Uterus (tissue), 4 donors: ENCODE measurements around the gene KMT2C. TPM values are rescaled to one million over a fixed set of nuclear protein-coding genes. Genes with fewer than 3 reads are reported as not detected.
"Not testable (repeated sequence)": the region's sequence is repeated elsewhere in the genome, so short reads cannot be mapped to it uniquely, and the experiment has no call there.

Experiments
- DNase-seq, 2 donors: peaks; one replicate each; pipeline ENCODE4 v3.0.0-alpha.2; 2019 to 2020
- H3K27ac ChIP-seq, 2 donors: fragments of 200-600 bp; sonication (generic); 1 replicate in 1 of 2; 2 replicates in 1 of 2; pipeline ENCODE4 v1.5.1; 2016 to 2018
- H3K27me3 ChIP-seq, 2 donors: fragments of 200-600 bp; sonication (generic); one replicate each; pipeline ENCODE4 v1.5.1; 2018 to 2019; ENCODE audit warnings: control low read depth in 1 of 2
- H3K36me3 ChIP-seq, 2 donors: fragments of 200-600 bp; sonication (generic); one replicate each; pipeline ENCODE4 v1.5.1; 2019; ENCODE audit warnings: control low read depth in 1 of 2
- H3K4me1 ChIP-seq, 2 donors: fragments of 200-600 bp; sonication (generic); one replicate each; pipeline ENCODE4 v1.5.1; 2018 to 2019; ENCODE audit warnings: control low read depth in 1 of 2
- H3K4me3 ChIP-seq, 2 donors: fragments of 200-600 bp; sonication (generic); 1 replicate in 1 of 2; 2 replicates in 1 of 2; pipeline ENCODE4 v1.5.1; 2018 to 2019; ENCODE audit warnings: mild to moderate bottlenecking in 1 of 2
- H3K9me3 ChIP-seq, 2 donors: fragments of 200-600 bp; sonication (generic); one replicate each; pipeline ENCODE4 v1.5.1; 2019; ENCODE audit warnings: control low read depth in 1 of 2
- POLR2A ChIP-seq, 2 donors: fragments of 450-650 bp; IDR thresholded peaks; one replicate each; pipeline ENCODE4 v1.6.1; 2016; ENCODE audit warnings: antibody characterized with exemption in 2 of 2, mild to moderate bottlenecking in 1 of 2, moderate library complexity in 1 of 2
- intact Hi-C: fragments of 100-400 bp; cut with DNase I; formaldehyde crosslinking; loops from one replicate; pipeline ENCODE4 v1.15.1; 2023; ENCODE audit warnings: low total_unique reads
- total RNA-seq, 4 donors: library from RNA; depleted of rRNA in 3 of 4; stranded (reverse); fragments of >200 nt in 3 of 4; gene quantifications; one replicate each; pipeline versions ENCODE4 v1.1.0 to v1.2.4, GENCODE V29; 2014 to 2023
- TF ChIP-seq, protein P1 (sequence below), 4 experiments: fragments of 200-600 bp in 2 of 4; fragments of 450-650 bp in 2 of 4; sonication (generic) in 2 of 4; IDR thresholded peaks; one replicate each; pipeline ENCODE4 v1.5.1; 2016 to 2019; ENCODE audit warnings: antibody characterized with exemption in 4 of 4, mild to moderate bottlenecking in 2 of 4, moderate library complexity in 1 of 4
- donor health status: DM: yes; HTN: yes; CAD: no.

Gene KMT2C
- total RNA-seq, 4 donors from 2014 or later: 30.5 to 177 (median 90.0) TPM

DNA sequence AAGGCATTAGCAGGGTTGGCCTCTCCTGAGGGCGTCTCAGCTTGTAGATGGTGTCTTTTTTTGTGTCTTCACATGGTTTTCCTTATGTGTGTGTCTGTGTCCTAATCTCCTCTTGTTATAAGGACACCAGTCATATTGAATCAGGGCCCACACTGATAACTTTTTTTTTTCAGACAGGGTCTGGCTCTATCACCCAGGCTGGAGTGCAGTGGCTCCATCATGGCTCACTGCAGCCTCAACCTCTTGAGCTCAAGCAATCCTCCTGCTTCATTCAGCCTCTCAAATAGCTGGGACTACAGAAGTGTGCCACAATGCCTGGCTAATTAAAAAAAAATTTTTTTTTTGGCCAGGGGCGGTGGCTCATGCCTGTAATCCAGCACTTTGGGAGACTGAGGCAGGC, 41.3 kb upstream of the KMT2C start:
- intact Hi-C loops: no loop called here

DNA sequence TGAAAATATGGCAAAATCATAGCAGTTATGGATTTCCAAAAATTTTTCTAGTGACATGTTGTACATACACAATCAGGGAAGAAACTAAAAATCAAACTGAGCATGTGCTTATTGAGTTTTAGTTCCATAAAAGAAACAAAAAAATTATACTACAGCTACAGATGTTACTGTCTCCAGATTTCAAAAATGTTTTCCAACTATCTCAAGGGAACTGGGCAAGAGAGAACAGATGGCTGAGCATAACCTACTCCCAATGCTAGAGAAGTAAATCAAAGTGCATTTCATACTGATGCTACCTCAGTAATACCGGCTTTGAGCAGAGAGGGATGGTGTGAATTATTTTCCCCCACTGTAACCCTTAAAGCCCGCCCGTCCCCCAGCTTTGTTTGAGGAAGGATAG, 40.7 kb upstream of the KMT2C start:
- no peak for DNase-seq
- H3K4me1 ChIP-seq: no peaks in the 10 kb centered on the region
- H3K36me3 ChIP-seq: no peaks in the 10 kb centered on the region
- intact Hi-C loops: no loop called here
- no peak overlapping the region for H3K27ac ChIP-seq
- no peaks in the 10 kb centered on the region for H3K27me3 ChIP-seq
- no peak overlapping the region for H3K4me3 ChIP-seq
- H3K9me3 ChIP-seq: no peaks in the 10 kb centered on the region
- TF ChIP-seq POLR2A (IDR thresholded peaks at IDR 0.05): no peak
- TF ChIP-seq, protein P1, sequence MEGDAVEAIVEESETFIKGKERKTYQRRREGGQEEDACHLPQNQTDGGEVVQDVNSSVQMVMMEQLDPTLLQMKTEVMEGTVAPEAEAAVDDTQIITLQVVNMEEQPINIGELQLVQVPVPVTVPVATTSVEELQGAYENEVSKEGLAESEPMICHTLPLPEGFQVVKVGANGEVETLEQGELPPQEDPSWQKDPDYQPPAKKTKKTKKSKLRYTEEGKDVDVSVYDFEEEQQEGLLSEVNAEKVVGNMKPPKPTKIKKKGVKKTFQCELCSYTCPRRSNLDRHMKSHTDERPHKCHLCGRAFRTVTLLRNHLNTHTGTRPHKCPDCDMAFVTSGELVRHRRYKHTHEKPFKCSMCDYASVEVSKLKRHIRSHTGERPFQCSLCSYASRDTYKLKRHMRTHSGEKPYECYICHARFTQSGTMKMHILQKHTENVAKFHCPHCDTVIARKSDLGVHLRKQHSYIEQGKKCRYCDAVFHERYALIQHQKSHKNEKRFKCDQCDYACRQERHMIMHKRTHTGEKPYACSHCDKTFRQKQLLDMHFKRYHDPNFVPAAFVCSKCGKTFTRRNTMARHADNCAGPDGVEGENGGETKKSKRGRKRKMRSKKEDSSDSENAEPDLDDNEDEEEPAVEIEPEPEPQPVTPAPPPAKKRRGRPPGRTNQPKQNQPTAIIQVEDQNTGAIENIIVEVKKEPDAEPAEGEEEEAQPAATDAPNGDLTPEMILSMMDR (IDR thresholded peaks at IDR 0.05): no peak

More for the DNA sequence above, 41.3 kb upstream of the KMT2C start:
- Histone ChIP-seq H3K4me1 (no peaks in the 10 kb centered on the region), H3K9me3 (no peaks in the 10 kb centered on the region), H3K4me3 (no peak overlapping the region), H3K36me3 (no peaks in the 10 kb centered on the region), H3K27ac (no peak overlapping the region), H3K27me3 (no peaks in the 10 kb centered on the region)
- DNase-seq: no peak
- no peak for TF ChIP-seq POLR2A (IDR thresholded peaks at IDR 0.05)
- TF ChIP-seq, protein P1 (IDR thresholded peaks at IDR 0.05): no peak

DNA sequence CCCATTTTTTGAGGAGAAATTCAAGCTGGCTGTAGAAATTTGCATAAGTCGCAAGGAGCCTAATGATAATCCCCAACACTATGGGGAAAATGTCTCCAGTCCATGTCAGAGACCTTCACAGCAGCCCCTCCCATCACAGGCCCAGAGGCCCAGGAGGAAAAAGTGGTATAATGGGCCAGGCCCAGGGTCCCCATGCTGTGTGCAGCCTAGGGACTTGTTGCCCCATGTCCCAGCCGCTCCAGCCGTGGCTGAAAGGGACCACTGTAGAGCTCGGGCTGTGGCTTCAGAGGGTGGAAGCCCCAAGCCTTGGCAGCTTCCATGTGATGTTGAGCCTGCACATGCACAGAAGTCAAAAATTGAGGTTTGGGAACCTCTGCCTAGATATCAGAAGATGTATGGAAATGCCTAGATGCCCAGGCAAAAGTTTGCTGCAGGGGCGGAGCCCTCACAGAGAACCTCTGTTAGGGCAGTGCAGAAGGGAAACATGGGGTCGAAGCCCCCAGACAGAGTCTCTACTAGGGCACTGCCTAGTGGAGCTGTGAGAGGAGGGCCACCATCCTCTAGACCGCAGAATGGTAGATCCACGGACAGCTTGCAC, 35.3 kb upstream of the KMT2C start:
- H3K9me3 ChIP-seq, H3K36me3 ChIP-seq, DNase-seq, H3K4me1 ChIP-seq, H3K27me3 ChIP-seq, H3K4me3 ChIP-seq, H3K27ac ChIP-seq, intact Hi-C loops: not testable (repeated sequence)

DNA sequence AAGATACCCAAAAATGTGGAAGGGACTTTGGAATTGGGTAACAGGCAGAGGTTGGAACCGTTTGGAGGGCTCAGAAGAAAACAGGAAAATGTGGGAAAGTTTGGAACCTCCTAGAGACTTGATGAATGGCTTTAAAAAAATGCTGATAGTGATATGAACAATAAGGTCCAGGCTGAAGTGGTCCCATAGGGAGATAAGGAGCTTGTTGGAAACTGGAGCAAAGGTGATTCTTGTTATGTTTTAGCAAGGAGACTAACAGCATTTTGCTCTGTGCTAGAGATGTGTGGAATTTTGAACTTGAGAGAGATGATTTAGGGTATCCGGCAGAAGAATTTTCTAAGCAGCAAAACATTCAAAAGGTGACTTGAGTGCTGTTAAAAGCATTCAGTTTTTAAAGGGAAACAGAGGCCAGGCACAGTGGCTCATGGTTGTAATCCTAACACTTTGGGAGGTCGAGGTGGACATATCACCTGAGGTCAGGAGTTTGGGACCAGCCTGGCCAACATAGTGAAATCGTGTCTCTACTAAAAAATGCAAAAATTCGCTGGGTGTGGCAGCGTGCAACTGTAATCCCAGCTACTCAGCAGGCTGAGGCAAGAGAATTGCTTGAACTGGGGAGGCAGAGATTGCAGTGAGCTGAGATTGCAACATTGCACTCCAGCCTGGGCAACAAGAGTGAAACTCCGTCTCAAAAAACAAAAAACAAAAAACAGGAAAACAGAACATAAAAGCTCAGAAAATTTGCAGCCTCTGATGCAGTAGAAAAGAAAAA, 34.6 kb upstream of the KMT2C start:
- H3K36me3 ChIP-seq, H3K9me3 ChIP-seq, H3K4me1 ChIP-seq, intact Hi-C loops, H3K27me3 ChIP-seq, H3K4me3 ChIP-seq, H3K27ac ChIP-seq, DNase-seq: not testable (repeated sequence)

DNA sequence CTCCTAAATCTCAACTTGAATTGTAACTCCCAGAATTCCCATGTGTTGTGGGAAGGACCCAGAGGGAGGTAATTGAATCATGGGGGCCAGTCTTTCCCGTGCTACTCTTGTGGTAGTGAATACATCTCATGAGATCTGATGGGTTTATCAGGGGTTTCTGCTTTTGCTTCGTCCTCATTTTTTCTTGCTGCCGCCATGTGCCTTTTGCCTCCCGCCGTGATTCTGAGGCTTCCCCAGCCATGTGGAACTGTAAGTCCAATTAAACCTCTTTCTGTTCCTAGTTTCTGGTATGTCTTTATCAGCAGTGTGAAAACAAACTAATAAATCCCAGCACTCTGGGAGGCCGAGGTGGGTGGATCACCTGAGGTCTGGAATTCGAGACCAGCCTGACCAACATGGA, 33.8 kb upstream of the KMT2C start:
- DNase-seq, intact Hi-C loops, H3K36me3 ChIP-seq, H3K27ac ChIP-seq, H3K27me3 ChIP-seq, H3K4me3 ChIP-seq, H3K4me1 ChIP-seq, H3K9me3 ChIP-seq: not testable (repeated sequence)

DNA sequence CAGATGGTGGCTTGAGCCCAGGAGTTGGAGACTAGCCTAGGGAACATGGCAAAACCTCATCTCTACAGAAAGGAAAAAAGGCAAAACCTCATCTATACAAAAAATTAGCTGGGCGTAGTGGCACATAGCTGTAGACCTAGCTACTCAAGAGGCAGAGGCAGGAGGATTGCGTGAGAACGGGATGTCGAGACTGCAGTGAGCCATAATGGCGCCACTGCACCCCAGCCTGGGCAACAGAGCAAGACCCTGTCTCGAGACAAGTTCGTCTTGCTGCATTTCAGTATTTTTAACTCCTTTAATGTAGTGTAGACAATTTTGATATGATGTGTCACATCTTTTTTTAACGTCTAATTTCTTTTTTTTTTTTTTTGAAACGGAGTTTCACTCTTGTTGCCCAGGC, 31.4 kb upstream of the KMT2C start:
- no peak for DNase-seq
- Histone ChIP-seq H3K27ac (no peak overlapping the region), H3K36me3 (no peaks in the 10 kb centered on the region), H3K9me3 (no peaks in the 10 kb centered on the region), H3K27me3 (no peaks in the 10 kb centered on the region), H3K4me1 (peaks cover 0 to 6% of the 10 kb centered on the region in 2 donors), H3K4me3 (no peak overlapping the region)
- intact Hi-C loops: no loop called here
- TF ChIP-seq, protein P1 (IDR thresholded peaks at IDR 0.05): no peak
- TF ChIP-seq POLR2A (IDR thresholded peaks at IDR 0.05): no peak
